SJCRH30 (cell line): ENCODE data around the gene XRCC5. TPM values are rescaled to one million over a fixed set of nuclear protein-coding genes. Genes with fewer than 3 reads are reported as not detected.
A peak's percentile ranks its signal among the peaks of the same experiment; 100 is the strongest.
"Not testable (repeated sequence)": the region's sequence is repeated elsewhere in the genome, so short reads cannot be mapped to it uniquely, and the experiment has no call there.

Experiments used
- DNase-seq, 2 experiments: peaks; one replicate each; pipeline ENCODE4 v3.0.0-alpha.2; 2015 to 2020
- H3K27ac ChIP-seq: fragments of 250-450 bp; sonication (Bioruptor Pico); 2 replicates; pipeline ENCODE4 v1.5.1; 2020; ENCODE audit warnings: mild to moderate bottlenecking, moderate library complexity
- H3K27me3 ChIP-seq: fragments of 250-450 bp; sonication (Bioruptor Pico); 2 replicates; pipeline ENCODE4 v1.5.1; 2020; ENCODE audit warnings: mild to moderate bottlenecking, moderate library complexity
- H3K36me3 ChIP-seq: fragments of 250-450 bp; sonication (Bioruptor Pico); 2 replicates; pipeline ENCODE4 v1.5.1; 2020; ENCODE audit warnings: mild to moderate bottlenecking, moderate library complexity
- H3K4me1 ChIP-seq: fragments of 250-450 bp; sonication (Bioruptor Pico); 2 replicates; pipeline ENCODE4 v1.5.1; 2020; ENCODE audit warnings: mild to moderate bottlenecking, moderate library complexity
- H3K4me3 ChIP-seq: fragments of 250-450 bp; sonication (Bioruptor Pico); 2 replicates; pipeline ENCODE4 v1.5.1; 2020; ENCODE audit warnings: mild to moderate bottlenecking, moderate library complexity
- H3K9me3 ChIP-seq: fragments of 250-450 bp; sonication (Bioruptor Pico); replicated peaks from 2 replicates; pipeline ENCODE4 v1.5.1; 2020; ENCODE audit warnings: mild to moderate bottlenecking, moderate library complexity
- total RNA-seq: library from RNA; depleted of rRNA; stranded (reverse); fragments of >200 nt; shearing (Covaris generic); gene quantifications from 2 replicates; pipeline ENCODE4 v1.2.3, GENCODE V29; 2014

XRCC5 gene
- total RNA-seq, 1 experiment from 2014 or later = 483 TPM

DNA sequence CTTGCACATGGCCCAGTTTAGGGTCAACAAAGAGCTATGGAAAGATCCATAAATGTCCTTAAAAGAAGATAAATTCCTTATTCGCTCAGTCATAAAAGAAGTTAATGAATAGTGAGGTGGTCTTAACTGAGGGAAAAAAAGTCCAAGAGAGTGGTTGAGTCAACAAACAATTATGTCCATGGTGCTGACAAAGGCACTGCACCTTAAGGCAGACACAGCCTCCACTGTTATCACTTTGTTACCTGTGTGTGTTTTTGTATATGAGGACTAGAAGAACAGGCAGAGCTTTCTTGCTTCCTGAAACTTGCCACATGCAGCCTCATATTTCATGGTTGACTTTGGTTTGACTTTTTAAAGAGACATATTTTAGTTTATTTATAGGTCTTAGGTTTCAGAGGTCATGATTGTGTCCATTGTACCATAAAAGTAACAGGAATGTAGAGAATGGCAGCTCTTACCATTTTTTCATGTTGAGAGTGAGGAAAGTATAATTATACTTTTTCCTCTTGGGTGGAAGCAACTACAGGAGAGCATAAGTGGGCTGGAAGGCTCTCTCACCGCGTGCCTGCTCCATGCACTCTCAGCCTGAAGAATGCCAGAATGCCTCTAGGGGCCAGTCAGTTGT is 93.6 kb downstream of the XRCC5 start:
- Histone ChIP-seq H3K36me3 (peaks cover 92% of the 10 kb centered on the region), H3K4me3 (no peak overlapping the region), H3K27ac (no peak overlapping the region), H3K9me3 (no peaks in the 10 kb centered on the region), H3K4me1 (no peaks in the 10 kb centered on the region), H3K27me3 (no peaks in the 10 kb centered on the region)
- no peak for DNase-seq

DNA sequence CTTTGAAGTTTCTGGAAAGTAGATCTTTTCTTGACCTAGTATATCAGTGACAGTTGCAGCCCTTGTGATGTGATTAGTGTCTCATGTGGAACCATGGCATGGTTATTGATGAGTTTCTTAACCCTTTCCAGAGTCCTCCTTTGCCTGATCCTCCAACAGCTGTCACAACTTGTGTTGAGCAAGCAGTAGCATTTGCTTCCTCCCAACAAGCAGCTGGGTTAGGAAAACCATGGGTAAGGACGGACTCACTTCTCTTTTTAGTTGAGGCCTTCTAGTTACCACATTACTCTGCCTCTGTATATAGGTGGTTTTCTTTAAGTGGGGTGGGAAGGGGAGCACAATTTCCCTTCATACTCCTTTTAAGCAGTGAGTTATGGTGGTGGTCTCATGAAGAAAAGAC is 96.3 kb downstream of the XRCC5 start:
- H3K4me1 ChIP-seq = no peaks in the 10 kb centered on the region
- H3K4me3 ChIP-seq = no peak overlapping the region
- H3K27ac ChIP-seq = no peak overlapping the region
- H3K27me3 ChIP-seq = no peaks in the 10 kb centered on the region
- H3K9me3 ChIP-seq = no peaks in the 10 kb centered on the region
- H3K36me3 ChIP-seq = peaks cover 74% of the 10 kb centered on the region
- DNase-seq = no peak

DNA sequence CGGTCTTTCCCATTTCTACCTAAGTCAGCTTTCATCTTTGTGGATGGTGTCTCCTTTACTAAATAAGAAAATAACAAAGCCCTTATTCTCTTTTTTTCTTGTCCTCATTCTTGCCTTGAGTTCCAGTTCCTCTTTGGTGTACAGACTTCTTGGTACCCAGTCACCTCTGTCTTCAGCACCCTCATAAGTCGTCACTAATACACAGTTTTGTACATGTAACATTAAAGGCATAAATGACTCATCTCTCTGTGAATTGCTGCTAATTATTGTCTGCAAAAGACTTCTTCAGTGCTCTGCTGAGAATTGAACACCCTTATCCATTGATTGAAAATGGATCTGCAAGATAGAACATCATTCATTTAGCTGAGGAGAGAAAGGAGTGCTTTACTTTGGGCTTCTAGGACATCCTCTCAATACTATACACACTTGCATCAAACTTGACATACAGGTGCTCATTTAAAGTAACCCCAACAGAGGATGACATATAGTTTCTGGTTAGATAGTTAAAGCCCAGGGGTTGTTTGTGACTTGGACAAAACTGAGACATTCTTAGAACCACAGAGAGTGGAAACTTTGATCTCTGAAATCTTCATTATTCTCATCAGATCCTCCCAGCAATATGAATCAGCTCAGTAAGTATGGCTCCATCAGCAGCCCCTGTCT is 97.0 kb downstream of the XRCC5 start:
- no peaks in the 10 kb centered on the region for H3K4me1 ChIP-seq
- H3K27me3 ChIP-seq = no peaks in the 10 kb centered on the region
- H3K4me3 ChIP-seq = no peak overlapping the region
- peaks cover 67% of the 10 kb centered on the region for H3K36me3 ChIP-seq
- H3K9me3 ChIP-seq = no peaks in the 10 kb centered on the region
- H3K27ac ChIP-seq = no peak overlapping the region
- no peak for DNase-seq

DNA sequence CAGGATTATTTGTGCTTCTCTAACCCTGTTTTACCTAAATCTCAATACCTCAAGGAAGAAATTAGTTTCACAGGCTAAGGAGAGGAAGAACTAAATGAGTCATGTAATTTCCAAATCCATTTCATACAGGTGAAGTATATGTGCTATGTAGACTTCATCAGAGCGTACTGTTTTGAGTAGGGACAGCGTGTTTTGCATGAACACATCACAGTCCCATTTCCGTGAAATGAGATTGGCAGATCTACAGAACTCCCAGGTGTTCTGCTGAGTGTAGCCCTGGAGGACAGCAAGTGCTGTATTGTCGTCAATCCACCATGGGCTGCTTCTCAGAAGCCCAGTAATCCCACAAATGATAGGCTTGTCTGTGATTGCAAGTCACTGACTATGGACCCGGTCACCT is 97.7 kb downstream of the XRCC5 start:
- Histone ChIP-seq H3K27me3 (no peaks in the 10 kb centered on the region), H3K27ac (no peak overlapping the region), H3K4me1 (no peaks in the 10 kb centered on the region), H3K9me3 (no peaks in the 10 kb centered on the region), H3K36me3 (peaks cover 60% of the 10 kb centered on the region), H3K4me3 (no peak overlapping the region)
- DNase-seq = no peak

DNA sequence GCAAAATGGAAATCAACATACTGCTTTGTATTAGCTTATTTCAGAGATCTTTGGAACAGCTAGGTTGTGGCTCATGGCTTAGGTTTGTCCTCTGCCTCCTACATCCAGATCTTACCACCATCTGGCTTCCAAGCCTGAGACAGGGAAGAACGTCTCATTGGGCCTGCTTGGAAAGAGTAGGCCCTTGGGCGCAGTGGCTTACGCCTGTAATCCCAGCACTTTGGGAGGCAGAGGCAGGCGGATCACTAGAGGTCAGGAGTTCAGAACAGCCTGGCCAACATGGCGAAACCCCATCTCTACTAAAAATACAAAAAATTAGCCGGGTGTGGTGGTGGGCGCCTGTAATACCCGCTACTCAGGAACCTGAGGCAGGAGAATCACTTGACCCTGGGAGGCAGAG is 99.5 kb downstream of the XRCC5 start:
- not testable (repeated sequence) for H3K9me3 ChIP-seq, H3K27me3 ChIP-seq, DNase-seq, H3K4me1 ChIP-seq, H3K27ac ChIP-seq, H3K4me3 ChIP-seq
- peaks cover 47% of the 10 kb centered on the region for H3K36me3 ChIP-seq

DNA sequence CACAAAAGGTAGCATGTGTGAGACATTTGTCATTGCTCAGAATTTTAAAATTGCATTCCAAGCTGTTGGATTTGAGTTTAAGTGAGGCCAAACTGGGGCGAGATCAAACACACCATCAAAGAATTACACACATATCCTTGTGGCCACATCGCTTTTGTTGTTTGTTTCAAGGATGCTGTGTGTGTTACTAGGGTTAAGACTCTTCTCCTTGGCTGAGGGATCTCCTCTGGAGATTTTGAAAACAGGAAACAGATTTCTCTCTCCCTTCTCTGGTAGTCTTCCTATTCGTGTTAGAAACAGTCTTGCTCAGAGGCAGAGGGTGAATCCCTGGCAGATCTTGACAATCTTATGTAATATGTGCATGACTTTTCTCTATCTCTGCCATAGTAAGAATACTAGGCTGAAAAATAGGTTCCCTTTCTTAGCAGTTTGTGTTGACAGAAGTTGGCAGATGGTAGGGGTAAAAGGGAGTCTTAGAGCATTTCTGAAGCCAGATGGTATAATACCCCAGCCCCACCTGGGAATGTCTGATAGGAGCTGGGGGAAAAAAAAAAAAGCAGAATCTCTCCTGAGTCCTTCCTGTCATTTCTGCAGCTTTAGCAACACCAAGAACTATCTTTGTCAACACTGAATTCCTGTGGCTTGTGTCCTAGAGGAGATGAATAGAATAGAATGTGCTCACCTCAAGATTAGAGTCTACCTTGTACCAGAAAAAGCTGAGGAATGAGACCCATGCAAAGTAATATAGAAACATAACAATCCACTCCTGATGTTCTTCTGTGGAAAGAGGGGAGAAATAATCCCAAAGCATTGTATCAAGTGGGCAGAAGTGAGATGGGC is 101.8 kb downstream of the XRCC5 start:
- Histone ChIP-seq H3K36me3 (peaks cover 26% of the 10 kb centered on the region), H3K27ac (no peak overlapping the region)
- no peak for DNase-seq

DNA sequence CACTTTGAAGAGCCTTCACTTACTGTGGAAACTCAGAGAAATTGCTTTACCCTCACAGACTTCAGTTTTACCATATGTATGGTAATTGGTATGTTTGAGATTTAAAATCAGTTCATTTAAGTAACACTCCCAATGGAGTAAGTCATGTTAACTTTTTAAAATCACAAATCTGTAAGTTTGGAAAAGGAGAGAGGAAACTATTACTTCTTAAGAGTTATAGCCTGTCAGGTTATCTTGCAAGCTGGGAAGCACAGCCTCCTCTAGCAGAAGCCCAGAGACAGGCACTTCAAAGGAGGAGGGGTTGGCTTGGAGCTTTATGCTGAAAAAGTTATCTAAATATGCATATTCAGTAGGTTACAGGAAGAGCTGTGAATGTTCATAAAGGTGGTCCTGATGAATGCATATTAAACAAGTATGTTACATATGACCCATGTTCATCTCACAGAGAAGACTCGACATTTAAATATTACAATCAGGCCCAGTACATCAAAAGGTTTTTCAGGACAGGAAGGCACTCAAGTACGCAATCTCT is 102.5 kb downstream of the XRCC5 start:
- Histone ChIP-seq H3K27me3 (no peaks in the 10 kb centered on the region), H3K9me3 (no peaks in the 10 kb centered on the region), H3K27ac (no peak overlapping the region), H3K4me1 (peaks cover 4% of the 10 kb centered on the region), H3K4me3 (no peak overlapping the region), H3K36me3 (peaks cover 18% of the 10 kb centered on the region)
- DNase-seq = no peak

More for the DNA sequence above, 101.8 kb downstream of the XRCC5 start:
- H3K27me3 ChIP-seq = no peaks in the 10 kb centered on the region
- H3K4me1 ChIP-seq = no peaks in the 10 kb centered on the region
- no peak overlapping the region for H3K4me3 ChIP-seq
- no peaks in the 10 kb centered on the region for H3K9me3 ChIP-seq

DNA sequence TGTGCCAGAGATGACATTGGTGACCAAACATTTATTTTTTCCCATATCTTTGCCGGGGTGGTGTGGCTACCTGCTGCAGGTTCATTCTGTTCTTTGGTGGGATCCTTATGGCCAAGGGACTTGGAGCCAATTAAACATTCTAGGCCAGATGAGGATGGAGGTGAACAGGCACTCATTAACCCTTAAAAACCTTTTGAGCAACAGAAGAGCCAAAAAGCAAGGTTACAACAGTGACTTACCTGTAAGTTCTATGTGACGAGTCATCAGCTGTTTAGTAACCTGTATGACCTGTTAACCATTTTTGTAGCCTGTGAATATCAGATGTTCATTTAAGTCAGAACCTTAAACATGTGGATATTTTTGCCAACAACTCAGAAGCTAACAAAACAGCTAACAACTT is 105.6 kb downstream of the XRCC5 start:
- Histone ChIP-seq H3K27ac (no peak overlapping the region), H3K4me3 (no peak overlapping the region), H3K27me3 (no peaks in the 10 kb centered on the region), H3K36me3 (no peaks in the 10 kb centered on the region; the same call in none of the 2 replicates), H3K4me1 (peaks cover 19% of the 10 kb centered on the region), H3K9me3 (no peaks in the 10 kb centered on the region)
- DNase-seq = no peak

DNA sequence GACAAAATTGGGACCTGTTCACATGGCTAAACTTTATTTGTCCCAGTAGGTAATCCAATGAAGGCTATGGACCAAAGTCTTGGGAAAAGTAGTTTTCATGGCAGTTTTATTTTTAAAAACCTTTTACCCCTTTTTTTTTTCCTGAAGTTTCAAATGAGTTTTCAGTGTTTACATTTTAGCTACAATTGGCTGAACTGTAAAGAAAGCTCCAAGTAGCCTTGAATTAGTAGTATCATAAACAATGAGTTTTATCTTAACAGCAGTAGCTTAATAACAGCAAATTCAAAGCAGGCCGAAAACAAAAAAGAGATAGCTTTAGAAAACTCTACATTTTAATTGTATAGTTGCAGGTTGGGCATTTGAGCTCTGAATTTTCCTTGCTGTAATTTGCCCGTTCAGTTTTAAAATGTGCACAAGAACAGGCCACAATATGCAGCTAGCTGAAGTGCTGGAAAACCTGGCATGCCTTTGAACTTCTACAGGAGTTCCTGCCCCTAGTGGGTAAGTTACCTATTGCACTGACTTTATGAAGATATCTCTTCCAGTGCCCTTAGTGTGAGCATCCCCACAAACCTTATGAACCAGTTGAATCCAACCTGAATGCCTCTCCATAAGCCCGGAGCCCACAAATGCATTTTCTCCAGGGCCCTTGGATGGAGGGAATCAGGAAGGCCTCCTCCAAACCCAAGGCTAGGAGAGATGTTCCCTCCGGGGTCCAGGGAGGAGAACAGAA is 106.7 kb downstream of the XRCC5 start:
- peak in 1 of 2 experiments; percentile 31 for DNase-seq
- peaks cover 19% of the 10 kb centered on the region for H3K4me1 ChIP-seq

DNA sequence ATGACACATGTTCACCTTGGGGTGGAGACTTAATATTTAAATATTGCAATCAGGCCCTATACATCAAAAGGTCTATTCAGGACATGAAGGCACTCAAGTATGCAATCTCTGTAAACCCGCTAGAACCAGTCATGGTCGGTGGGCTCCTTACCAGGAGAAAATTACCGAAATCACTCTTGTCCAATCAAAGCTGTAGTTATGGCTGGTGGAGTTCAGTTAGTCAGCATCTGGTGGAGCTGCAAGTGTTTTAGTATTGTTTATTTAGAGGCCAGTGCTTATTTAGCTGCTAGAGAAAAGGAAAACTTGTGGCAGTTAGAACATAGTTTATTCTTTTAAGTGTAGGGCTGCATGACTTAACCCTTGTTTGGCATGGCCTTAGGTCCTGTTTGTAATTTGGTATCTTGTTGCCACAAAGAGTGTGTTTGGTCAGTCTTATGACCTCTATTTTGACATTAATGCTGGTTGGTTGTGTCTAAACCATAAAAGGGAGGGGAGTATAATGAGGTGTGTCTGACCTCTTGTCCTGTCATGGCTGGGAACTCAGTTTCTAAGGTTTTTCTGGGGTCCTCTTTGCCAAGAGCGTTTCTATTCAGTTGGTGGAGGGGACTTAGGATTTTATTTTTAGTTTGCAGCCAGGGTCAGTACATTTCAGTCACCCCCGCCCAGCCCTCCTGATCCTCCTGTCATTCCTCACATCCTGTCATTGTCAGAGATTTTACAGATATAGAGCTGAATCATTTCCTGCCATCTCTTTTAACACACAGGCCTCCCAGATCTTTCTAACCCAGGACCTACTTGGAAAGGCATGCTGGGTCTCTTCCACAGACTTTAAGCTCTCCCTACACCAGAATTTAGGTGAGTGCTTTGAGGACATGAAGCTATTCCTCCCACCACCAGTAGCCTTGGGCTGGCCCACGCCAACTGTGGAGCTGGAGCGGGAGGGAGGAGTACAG is 108.1 kb downstream of the XRCC5 start:
- Histone ChIP-seq H3K4me1 (peaks cover 19% of the 10 kb centered on the region), H3K27me3 (no peaks in the 10 kb centered on the region), H3K27ac (0 out of 2 replicates have a peak overlapping the region, but pooled peaks have one; percentile 9), H3K9me3 (no peaks in the 10 kb centered on the region), H3K36me3 (no peaks in the 10 kb centered on the region; the same call in 1 of the 2 replicates), H3K4me3 (no peak overlapping the region)
- DNase-seq = peak; percentile 12 to 20

More for the DNA sequence above, 106.7 kb downstream of the XRCC5 start:
- Histone ChIP-seq H3K36me3 (no peaks in the 10 kb centered on the region; the same call in none of the 2 replicates), H3K9me3 (no peaks in the 10 kb centered on the region), H3K4me3 (no peak overlapping the region), H3K27ac (no peak overlapping the region), H3K27me3 (no peaks in the 10 kb centered on the region)

DNA sequence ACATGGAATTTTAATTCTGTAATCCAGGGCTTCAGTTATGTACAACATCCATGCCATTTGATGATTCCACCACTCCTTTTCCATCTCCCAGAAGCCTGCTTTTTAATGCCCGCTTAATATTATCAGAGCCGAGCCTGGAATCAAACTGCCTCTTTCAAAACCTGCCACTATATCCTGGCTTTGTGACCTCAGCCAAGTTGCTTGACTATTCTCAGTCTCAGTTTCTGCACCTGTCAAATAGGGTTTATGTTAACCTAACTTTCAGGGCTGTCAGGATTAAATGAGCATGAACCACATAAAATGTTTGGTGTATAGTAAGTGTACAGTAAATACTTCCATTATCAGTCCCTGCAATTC is 108.7 kb downstream of the XRCC5 start:
- peaks cover 19% of the 10 kb centered on the region for H3K4me1 ChIP-seq
- no peaks in the 10 kb centered on the region for H3K27me3 ChIP-seq
- peak in 1 of 2 experiments; percentile 14 for DNase-seq
- H3K27ac ChIP-seq = 0 out of 2 replicates have a peak overlapping the region, but pooled peaks have one; percentile 9
- H3K9me3 ChIP-seq = no peaks in the 10 kb centered on the region
- no peaks in the 10 kb centered on the region for H3K36me3 ChIP-seq
- H3K4me3 ChIP-seq = no peak overlapping the region

DNA sequence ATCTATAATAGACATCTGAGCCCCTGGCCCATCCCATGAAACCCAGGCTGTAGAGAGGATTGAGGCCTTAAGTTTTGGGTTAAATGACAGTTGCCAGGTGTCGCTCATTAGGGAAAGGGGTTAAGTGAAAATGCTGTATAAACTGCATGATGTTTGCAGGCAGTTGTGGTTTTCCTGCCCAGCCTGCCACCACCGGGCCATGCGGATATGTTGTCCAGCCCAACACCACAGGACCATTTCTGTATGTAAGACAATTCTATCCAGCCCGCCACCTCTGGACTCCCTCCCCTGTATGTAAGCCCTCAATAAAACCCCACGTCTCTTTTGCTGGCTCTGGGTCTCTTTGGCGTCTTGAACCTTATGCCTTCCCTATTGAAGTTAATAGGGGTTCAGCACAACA is 110.7 kb downstream of the XRCC5 start:
- Histone ChIP-seq H3K9me3 (no peaks in the 10 kb centered on the region), H3K4me3 (no peak overlapping the region), H3K4me1 (peaks cover 19% of the 10 kb centered on the region), H3K27me3 (no peaks in the 10 kb centered on the region), H3K36me3 (no peaks in the 10 kb centered on the region), H3K27ac (no peak overlapping the region)
- no peak for DNase-seq

DNA sequence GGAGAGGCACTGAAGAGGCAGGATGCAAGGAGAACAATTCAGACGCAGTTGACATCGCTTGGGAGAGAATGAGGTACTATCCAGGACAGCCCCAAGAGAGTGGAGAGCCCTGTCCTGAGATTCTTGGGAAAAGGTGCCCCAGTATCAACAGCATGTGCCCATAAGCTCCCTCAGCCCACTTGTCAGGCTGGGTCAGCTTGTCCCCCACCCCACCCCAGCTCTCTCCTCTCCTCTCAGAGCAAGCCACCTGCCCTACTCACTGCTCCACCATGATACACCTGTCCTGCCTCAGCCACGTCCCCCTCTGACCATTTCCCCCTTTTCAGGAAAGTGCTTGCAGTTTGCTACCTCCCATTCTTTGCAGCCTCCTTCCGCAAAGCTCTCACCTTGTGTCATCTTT is 111.8 kb downstream of the XRCC5 start:
- Histone ChIP-seq H3K27ac (no peak overlapping the region), H3K4me1 (peaks cover 19% of the 10 kb centered on the region), H3K9me3 (no peaks in the 10 kb centered on the region), H3K4me3 (no peak overlapping the region), H3K27me3 (no peaks in the 10 kb centered on the region), H3K36me3 (no peaks in the 10 kb centered on the region)
- DNase-seq = no peak
